Uterus (tissue), 4 donors: ENCODE results near the gene FAR2. TPM values are rescaled to one million over a fixed set of nuclear protein-coding genes. Genes with fewer than 3 reads are reported as not detected.

Experiments used
- DNase-seq, 2 donors: peaks; one replicate each; pipeline ENCODE4 v3.0.0-alpha.2; 2019 to 2020
- H3K27ac ChIP-seq, 2 donors: fragments of 200-600 bp; sonication (generic); 1 replicate in 1 of 2; 2 replicates in 1 of 2; pipeline ENCODE4 v1.5.1; 2016 to 2018
- H3K27me3 ChIP-seq, 2 donors: fragments of 200-600 bp; sonication (generic); one replicate each; pipeline ENCODE4 v1.5.1; 2018 to 2019; ENCODE audit warnings: control low read depth in 1 of 2
- H3K36me3 ChIP-seq, 2 donors: fragments of 200-600 bp; sonication (generic); one replicate each; pipeline ENCODE4 v1.5.1; 2019; ENCODE audit warnings: control low read depth in 1 of 2
- H3K4me1 ChIP-seq, 2 donors: fragments of 200-600 bp; sonication (generic); one replicate each; pipeline ENCODE4 v1.5.1; 2018 to 2019; ENCODE audit warnings: control low read depth in 1 of 2
- H3K4me3 ChIP-seq, 2 donors: fragments of 200-600 bp; sonication (generic); 1 replicate in 1 of 2; 2 replicates in 1 of 2; pipeline ENCODE4 v1.5.1; 2018 to 2019; ENCODE audit warnings: mild to moderate bottlenecking in 1 of 2
- H3K9me3 ChIP-seq, 2 donors: fragments of 200-600 bp; sonication (generic); one replicate each; pipeline ENCODE4 v1.5.1; 2019; ENCODE audit warnings: control low read depth in 1 of 2
- CTCF ChIP-seq, 4 experiments: fragments of 200-600 bp in 2 of 4; fragments of 450-650 bp in 2 of 4; sonication (generic) in 2 of 4; IDR thresholded peaks; one replicate each; pipeline ENCODE4 v1.5.1; 2016 to 2019; ENCODE audit warnings: antibody characterized with exemption in 4 of 4, mild to moderate bottlenecking in 2 of 4, moderate library complexity in 1 of 4
- POLR2A ChIP-seq, 2 donors: fragments of 450-650 bp; IDR thresholded peaks; one replicate each; pipeline ENCODE4 v1.6.1; 2016; ENCODE audit warnings: antibody characterized with exemption in 2 of 2, mild to moderate bottlenecking in 1 of 2, moderate library complexity in 1 of 2
- intact Hi-C: fragments of 100-400 bp; cut with DNase I; formaldehyde crosslinking; loops from one replicate; pipeline ENCODE4 v1.15.1; 2023; ENCODE audit warnings: low total_unique reads
- total RNA-seq, 4 donors: library from RNA; depleted of rRNA in 3 of 4; stranded (reverse); fragments of >200 nt in 3 of 4; gene quantifications; one replicate each; pipeline versions ENCODE4 v1.1.0 to v1.2.4, GENCODE V29; 2014 to 2023
- donor health status: DM: yes; HTN: yes; CAD: no.

The FAR2 gene
- total RNA-seq, 4 donors from 2014 or later = 4.7 to 14.4 (median 9.5) TPM

GRCh38 chr12:29329411-29329810 is 180.3 kb downstream of the FAR2 start:
- no peaks in the 10 kb centered on the region for H3K36me3 ChIP-seq
- no peak for DNase-seq
- H3K27ac ChIP-seq = no peak overlapping the region
- H3K9me3 ChIP-seq = no peaks in the 10 kb centered on the region
- TF ChIP-seq CTCF (IDR thresholded peaks at IDR 0.05) = no peak
- no peak for TF ChIP-seq POLR2A (IDR thresholded peaks at IDR 0.05)
- no peaks in the 10 kb centered on the region for H3K4me1 ChIP-seq
- no peaks in the 10 kb centered on the region for H3K27me3 ChIP-seq
- intact Hi-C loops = no loop called here
- no peak overlapping the region for H3K4me3 ChIP-seq

- Histone ChIP-seq H3K4me3 (no peak overlapping the region), H3K36me3 (no peaks in the 10 kb centered on the region), H3K27me3 (no peaks in the 10 kb centered on the region), H3K27ac (no peak overlapping the region), H3K9me3 (no peaks in the 10 kb centered on the region), H3K4me1 (no peaks in the 10 kb centered on the region)
- no peak for TF ChIP-seq POLR2A (IDR thresholded peaks at IDR 0.05)
- no peak for TF ChIP-seq CTCF (IDR thresholded peaks at IDR 0.05)
- DNase-seq = no peak
- intact Hi-C loops = no loop called here
These were observed 184.1 kb downstream of the FAR2 start for GRCh38 chr12:29333178-29333577.

- Histone ChIP-seq H3K27ac (no peak overlapping the region), H3K36me3 (no peaks in the 10 kb centered on the region), H3K4me3 (no peak overlapping the region), H3K27me3 (no peaks in the 10 kb centered on the region), H3K9me3 (no peaks in the 10 kb centered on the region), H3K4me1 (no peaks in the 10 kb centered on the region)
- intact Hi-C loops = no loop called here
- no peak for DNase-seq
- TF ChIP-seq CTCF (IDR thresholded peaks at IDR 0.05) (no peak), POLR2A (IDR thresholded peaks at IDR 0.05) (no peak)
These were observed 185.9 kb downstream of the FAR2 start for GRCh38 chr12:29334937-29335336.

- Histone ChIP-seq H3K27ac (no peak overlapping the region), H3K36me3 (no peaks in the 10 kb centered on the region), H3K9me3 (no peaks in the 10 kb centered on the region), H3K4me1 (no peaks in the 10 kb centered on the region), H3K4me3 (no peak overlapping the region), H3K27me3 (no peaks in the 10 kb centered on the region)
- intact Hi-C loops = no loop called here
- no peak for TF ChIP-seq POLR2A (IDR thresholded peaks at IDR 0.05)
- no peak for TF ChIP-seq CTCF (IDR thresholded peaks at IDR 0.05)
- DNase-seq = no peak
These were observed 188.2 kb downstream of the FAR2 start for GRCh38 chr12:29337325-29337724.

GRCh38 chr12:29343022-29343799 is 194.1 kb downstream of the FAR2 start:
- no peak for DNase-seq
- H3K36me3 ChIP-seq = no peaks in the 10 kb centered on the region
- intact Hi-C loops = no loop called here

More at GRCh38 chr12:29343022-29343799, 194.1 kb downstream of the FAR2 start:
- TF ChIP-seq CTCF (IDR thresholded peaks at IDR 0.05) (no peak), POLR2A (IDR thresholded peaks at IDR 0.05) (no peak)
- no peaks in the 10 kb centered on the region for H3K27me3 ChIP-seq
- no peaks in the 10 kb centered on the region for H3K9me3 ChIP-seq
- H3K27ac ChIP-seq = no peak overlapping the region
- H3K4me1 ChIP-seq = no peaks in the 10 kb centered on the region
- H3K4me3 ChIP-seq = no peak overlapping the region
